HFF-Myc (cell line): ENCODE measurements around the gene ANXA9.

ENCODE experiments used
- DNase-seq: peaks from one replicate; pipeline ENCODE4 v3.0.0-alpha.2; 2011; ENCODE audit warnings: low read depth; ENCODE audit errors: extremely low read depth
- H3K4me3 ChIP-seq: replicated peaks from 2 replicates; pipeline ENCODE4 v1.5.1; 2011; ENCODE audit warnings: low read depth, mild to moderate bottlenecking, control low read depth, low read length
- CTCF ChIP-seq: IDR thresholded peaks from 2 replicates; pipeline ENCODE4 v1.5.1; 2012; ENCODE audit warnings: mild to moderate bottlenecking, low read depth, low read length, control low read depth; ENCODE audit errors: missing control alignments

Gene ANXA9

GRCh38 chr1:151008244-151009205, 26.4 kb downstream of the ANXA9 start, which contains the start of gene PRUNE1:
TSS of gene PRUNE1 (plus strand) at chr1:151008449. CDS start at chr1:151008633, 184 bp downstream.
- peak; percentile 91 for DNase-seq
- no peak for TF ChIP-seq CTCF
- H3K4me3 ChIP-seq = peak within 1 kb of the TSS; percentile 91

GRCh38 chr1:151009206-151009587, 27.1 kb downstream of the ANXA9 start:
- no peak for DNase-seq
- H3K4me3 ChIP-seq = peak overlapping the region; percentile 91
- no peak for TF ChIP-seq CTCF

GRCh38 chr1:151009674-151010345, 27.7 kb downstream of the ANXA9 start:
- TF ChIP-seq CTCF = no peak
- no peak for DNase-seq
- H3K4me3 ChIP-seq = peak overlapping the region; percentile 91; the same call in 1 of the 2 replicates

GRCh38 chr1:151010346-151010726, 28.2 kb downstream of the ANXA9 start:
- no peak overlapping the region for H3K4me3 ChIP-seq
- no peak for DNase-seq
- TF ChIP-seq CTCF = no peak

- no peak for DNase-seq
- TF ChIP-seq CTCF = no peak
- H3K4me3 ChIP-seq = no peak overlapping the region
Observed at GRCh38 chr1:151011154-151011850, 29.2 kb downstream of the ANXA9 start.

- no peak for TF ChIP-seq CTCF
- H3K4me3 ChIP-seq = no peak overlapping the region
- DNase-seq = no peak
Observed at GRCh38 chr1:151012684-151013471, 30.8 kb downstream of the ANXA9 start.
